GM12878 (cell line): ENCODE measurements around the gene IL19. TPM values are rescaled to one million over a fixed set of nuclear protein-coding genes. Genes with fewer than 3 reads are reported as not detected.

Experiments
- ATAC-seq: fragments of 200-7000 bp; cut with Tn5 transposase; 3 replicates; pipeline ENCODE4 v1.9.1; 2020; ENCODE audit warnings: mild to moderate bottlenecking, moderate library complexity
- BruUV-seq: library from RNA; stranded (reverse); fragments of 400-500 nt; replicated peaks from 2 replicates; lab custom pipeline; 2021; lab: Mats Ljungman, UMichigan
- CTCF ChIA-PET: fragments of 300-600 bp; sonication (Branson Sonifier 250); formaldehyde crosslinking; extraction: SDS; loops from one replicate; lab custom pipeline; 2021; ENCODE audit warnings: inconsistent platforms; lab: Yijun Ruan, JAX
- POLR2A ChIA-PET: fragments of 350-600 bp; formaldehyde crosslinking; extraction: SDS; loops from one replicate; lab custom pipeline; 2021; ENCODE audit warnings: inconsistent platforms; lab: Charles Lee
- RAD21 ChIA-PET: fragments of 300-600 bp; sonication (Branson Sonifier 250); formaldehyde crosslinking; loops from one replicate; lab custom pipeline; 2023; ENCODE audit warnings: antibody characterized with exemption; ENCODE audit not compliant: unreplicated experiment; lab: Charles Lee
- SMC1A ChIA-PET: fragments of 300-600 bp; sonication (Branson Sonifier 250); formaldehyde crosslinking; loops from one replicate; lab custom pipeline; 2023; ENCODE audit not compliant: unreplicated experiment, uncharacterized antibody; lab: Charles Lee
- DNase-seq: peaks from one replicate; pipeline ENCODE4 v3.0.0-alpha.2; 2011; ENCODE audit warnings: low read depth, low spot score
- FAIRE-seq: peaks from 3 replicates; lab custom pipeline; 2011; peaks lifted over from hg19 to GRCh38; lab: Jason Lieb, UNC
- H2AFZ ChIP-seq: 2 replicates; pipeline ENCODE4 v1.6.0; 2011; ENCODE audit warnings: low read depth, low read length, control low read depth; ENCODE audit not compliant: control insufficient read depth
- H3K27ac ChIP-seq: 2 replicates; pipeline ENCODE4 v1.5.1; 2011; ENCODE audit warnings: control low read depth; ENCODE audit not compliant: control insufficient read depth, insufficient read depth
- H3K27me3 ChIP-seq, 2 experiments: replicated peaks in 1 of 2; 2 replicates each; pipeline versions ENCODE4 v1.6.0 to v1.6.1; 2011; ENCODE audit warnings: low read length in 1 of 2; ENCODE audit not compliant: control insufficient read depth in 2 of 2, insufficient read depth in 2 of 2
- H3K36me3 ChIP-seq, 2 experiments: 2 replicates each; pipeline ENCODE4 v1.5.1; 2011; ENCODE audit warnings: low read length in 1 of 2; ENCODE audit not compliant: control insufficient read depth in 2 of 2, insufficient read depth in 2 of 2
- H3K4me1 ChIP-seq: 2 replicates; pipeline ENCODE4 v1.6.1; 2011; ENCODE audit warnings: mild to moderate bottlenecking, low read length, moderate library complexity, mixed read lengths; ENCODE audit not compliant: control insufficient read depth, insufficient read depth
- H3K4me2 ChIP-seq: 2 replicates; pipeline ENCODE4 v1.6.0; 2011; ENCODE audit warnings: control low read depth; ENCODE audit not compliant: control insufficient read depth, insufficient read depth
- H3K4me3 ChIP-seq: fragments of 200-600 bp; sonication (generic); 2 replicates; pipeline ENCODE4 v1.5.1; 2016
- H3K79me2 ChIP-seq: 2 replicates; pipeline ENCODE4 v1.6.0; 2011; ENCODE audit warnings: low read length; ENCODE audit not compliant: control insufficient read depth, insufficient read depth
- H3K9ac ChIP-seq: 2 replicates; pipeline ENCODE4 v1.8.0; 2011; ENCODE audit warnings: low read length, control low read depth, mixed read lengths; ENCODE audit not compliant: control insufficient read depth, insufficient read depth
- H3K9me3 ChIP-seq: replicated peaks from 3 replicates; pipeline ENCODE4 v1.5.1; 2011; ENCODE audit warnings: mild to moderate bottlenecking, low read length; ENCODE audit not compliant: control insufficient read depth, insufficient read depth
- H4K20me1 ChIP-seq: 2 replicates; pipeline ENCODE4 v1.6.0; 2011; ENCODE audit not compliant: control insufficient read depth, insufficient read depth
- CHD2 ChIP-seq: IDR thresholded peaks from 2 replicates; pipeline ENCODE4 v1.6.1; 2011; ENCODE audit warnings: low read depth, low read length, improper control_type of control experiment, borderline replicate concordance
- HCFC1 ChIP-seq: fragments of 150-350 bp; IDR thresholded peaks from 2 replicates; pipeline ENCODE4 v1.6.1; 2014; ENCODE audit warnings: low read length
- KAT2A ChIP-seq: conservative IDR thresholded peaks from 2 replicates; pipeline ENCODE4 v1.6.1; 2011; ENCODE audit warnings: low read depth, low read length; ENCODE audit not compliant: control insufficient read depth
- MTA3 ChIP-seq: IDR thresholded peaks from 2 replicates; pipeline ENCODE4 v1.6.1; 2012; ENCODE audit warnings: low read length, inconsistent platforms, borderline replicate concordance
- PAX5 ChIP-seq: IDR thresholded peaks from 2 replicates; pipeline ENCODE4 v1.6.1; 2011; ENCODE audit warnings: low read depth, low read length, borderline replicate concordance
- POLR2AphosphoS2 ChIP-seq: IDR thresholded peaks from 2 replicates; pipeline ENCODE4 v1.6.1; 2011; ENCODE audit warnings: low read depth, mild to moderate bottlenecking, low read length, improper control_type of control experiment, moderate library complexity
- RBBP5 ChIP-seq: fragments of 200-600 bp; sonication (generic); conservative IDR thresholded peaks from 2 replicates; pipeline ENCODE4 v1.6.1; 2016
- SMARCA5 ChIP-seq: fragments of 450-650 bp; IDR thresholded peaks from 2 replicates; pipeline ENCODE4 v1.6.1; 2017; ENCODE audit warnings: mild to moderate bottlenecking
- ZNF24 ChIP-seq: fragments of 450-650 bp; IDR thresholded peaks from 2 replicates; pipeline ENCODE4 v1.6.1; 2017; ENCODE audit warnings: antibody characterized with exemption, mild to moderate bottlenecking
- ZSCAN29 ChIP-seq: fragments of 450-650 bp; IDR thresholded peaks from 2 replicates; pipeline ENCODE4 v1.6.1; 2017; ENCODE audit warnings: mild to moderate bottlenecking, moderate library complexity
- WGBS: methylation state at CpG from one replicate; pipeline ENCODE4 v1.1.6; 2016; ENCODE audit warnings: low lambda C conversion rate; ENCODE audit not compliant: insufficient replicate concordance, insufficient coverage; ENCODE audit errors: missing lambda C conversion rate; 5-methylcytosine and 5-hydroxymethylcytosine counted together
- in situ Hi-C: fragments of 300-500 bp; cut with MboI; formaldehyde crosslinking; loops from 9 replicates; pipeline ENCODE4 v1.14.3; 2018; ENCODE audit warnings: mixed read lengths
- intact Hi-C: fragments of 100-400 bp; cut with micrococcal nuclease; formaldehyde crosslinking; loops from one replicate; pipeline ENCODE4 v1.14.2; 2022; ENCODE audit not compliant: unreplicated experiment
- polyA plus RNA-seq, 11 experiments: library from polyadenylated mRNA; depleted of rRNA in 4 of 11; unstranded in 6 of 11; stranded (reverse) in 5 of 11; fragments of >200 nt; fragmentation: Nextera tagmentation in 4 of 11; fragmentation: Illumina TruSeq in 1 of 11; extraction: Ambion mirVana in 4 of 11; extraction: Trizol in 1 of 11; gene quantifications; 1 replicate in 1 of 11; 2 replicates in 10 of 11; pipeline versions ENCODE4 v1.2.1 to v1.2.3, GENCODE V29; 2011 to 2016; ENCODE audit warnings: inconsistent platforms in 2 of 11, missing spikeins in 2 of 11, low read depth in 1 of 11
- total RNA-seq, 4 experiments: library from RNA; depleted of rRNA in 3 of 4; stranded (reverse); fragments of >200 nt in 3 of 4; fragmentation: Illumina TruSeq in 1 of 4; extraction: Trizol in 1 of 4; gene quantifications; 2 replicates each; pipeline versions ENCODE4 v1.2.1 to v1.2.3, GENCODE V29; 2013 to 2021
- TF ChIP-seq, protein P1 (sequence below): fragments of 450-650 bp; IDR thresholded peaks from 2 replicates; pipeline ENCODE4 v1.6.1; 2017; ENCODE audit warnings: mild to moderate bottlenecking, moderate library complexity
- TF ChIP-seq, protein P2 (sequence below): fragments of 150-350 bp; IDR thresholded peaks from 2 replicates; pipeline ENCODE4 v1.6.1; 2014; ENCODE audit warnings: mild to moderate bottlenecking, low read depth, low read length
- TF ChIP-seq, protein P3 (sequence below): IDR thresholded peaks from 2 replicates; pipeline ENCODE4 v1.6.1; 2012; ENCODE audit warnings: low read length, inconsistent platforms
- TF ChIP-seq, protein P4 (sequence below): fragments of 450-650 bp; IDR thresholded peaks from 2 replicates; pipeline ENCODE4 v1.6.1; 2017; ENCODE audit warnings: mild to moderate bottlenecking

IL19 gene
- total and polyA plus RNA-seq, 10 of the 15 experiments (the other 5 are each of a cell fraction or from before 2014, with no cell fraction given), result 0.10 to 0.73 (median 0.28) TPM; not detected in 6

- no peaks in the 10 kb centered on the region for H3K36me3 ChIP-seq
- POLR2A ChIA-PET, result interaction anchor here (0.5 to 1.3 kb wide), 6 partner anchors 77 to 643 kb away, joined by 3 to 4 read pairs (median 3); no protein-coding TSS in a partner anchor
- intact Hi-C loops, result no loop called here
- RAD21 ChIA-PET, result interaction anchor here (0.6 to 1.0 kb wide), 2 partner anchors 12 to 864 kb away, joined by 3 read pairs; no protein-coding TSS in a partner anchor
- no peak overlapping the region for H2AFZ ChIP-seq
- no peaks in the 10 kb centered on the region for H3K27me3 ChIP-seq
- BruUV-seq, result no TSS peak
- no peaks in the 10 kb centered on the region for H3K9me3 ChIP-seq
- DNase-seq, result no peak
- CTCF ChIA-PET, result interaction anchor here (1.0 to 2.3 kb wide), 4 partner anchors 19 to 105 kb away, joined by 3 to 13 read pairs (median 4); no protein-coding TSS in a partner anchor
- no peaks in the 10 kb centered on the region for H4K20me1 ChIP-seq
- peak overlapping the region; percentile 19; the same call in 1 of the 2 replicates for H3K4me3 ChIP-seq
- FAIRE-seq, result no peak
- H3K79me2 ChIP-seq, result no peaks in the 10 kb centered on the region
- in situ Hi-C loops, result no loop called here
- H3K9ac ChIP-seq, result no peak overlapping the region
- SMC1A ChIA-PET, result interaction anchor here (0.6 to 1.9 kb wide), 7 partner anchors 9 to 149 kb away, joined by 3 to 5 read pairs (median 3); no protein-coding TSS in a partner anchor
- peak; percentile 65 for ATAC-seq
- peak overlapping the region; percentile 40; the same call in 1 of the 2 replicates for H3K4me2 ChIP-seq
- H3K4me1 ChIP-seq, result peaks cover 47% of the 10 kb centered on the region
- no peak overlapping the region for H3K27ac ChIP-seq
- 23% methylated on average over 4 of the region's 4 CpGs for WGBS
- TF ChIP-seq PAX5 (no peak), ZSCAN29 (no peak), MTA3 (no peak), KAT2A (no peak), ZNF24 (no peak), POLR2AphosphoS2 (no peak), CHD2 (no peak), SMARCA5 (no peak), HCFC1 (no peak), RBBP5 (no peak)
- TF ChIP-seq, protein P1, sequence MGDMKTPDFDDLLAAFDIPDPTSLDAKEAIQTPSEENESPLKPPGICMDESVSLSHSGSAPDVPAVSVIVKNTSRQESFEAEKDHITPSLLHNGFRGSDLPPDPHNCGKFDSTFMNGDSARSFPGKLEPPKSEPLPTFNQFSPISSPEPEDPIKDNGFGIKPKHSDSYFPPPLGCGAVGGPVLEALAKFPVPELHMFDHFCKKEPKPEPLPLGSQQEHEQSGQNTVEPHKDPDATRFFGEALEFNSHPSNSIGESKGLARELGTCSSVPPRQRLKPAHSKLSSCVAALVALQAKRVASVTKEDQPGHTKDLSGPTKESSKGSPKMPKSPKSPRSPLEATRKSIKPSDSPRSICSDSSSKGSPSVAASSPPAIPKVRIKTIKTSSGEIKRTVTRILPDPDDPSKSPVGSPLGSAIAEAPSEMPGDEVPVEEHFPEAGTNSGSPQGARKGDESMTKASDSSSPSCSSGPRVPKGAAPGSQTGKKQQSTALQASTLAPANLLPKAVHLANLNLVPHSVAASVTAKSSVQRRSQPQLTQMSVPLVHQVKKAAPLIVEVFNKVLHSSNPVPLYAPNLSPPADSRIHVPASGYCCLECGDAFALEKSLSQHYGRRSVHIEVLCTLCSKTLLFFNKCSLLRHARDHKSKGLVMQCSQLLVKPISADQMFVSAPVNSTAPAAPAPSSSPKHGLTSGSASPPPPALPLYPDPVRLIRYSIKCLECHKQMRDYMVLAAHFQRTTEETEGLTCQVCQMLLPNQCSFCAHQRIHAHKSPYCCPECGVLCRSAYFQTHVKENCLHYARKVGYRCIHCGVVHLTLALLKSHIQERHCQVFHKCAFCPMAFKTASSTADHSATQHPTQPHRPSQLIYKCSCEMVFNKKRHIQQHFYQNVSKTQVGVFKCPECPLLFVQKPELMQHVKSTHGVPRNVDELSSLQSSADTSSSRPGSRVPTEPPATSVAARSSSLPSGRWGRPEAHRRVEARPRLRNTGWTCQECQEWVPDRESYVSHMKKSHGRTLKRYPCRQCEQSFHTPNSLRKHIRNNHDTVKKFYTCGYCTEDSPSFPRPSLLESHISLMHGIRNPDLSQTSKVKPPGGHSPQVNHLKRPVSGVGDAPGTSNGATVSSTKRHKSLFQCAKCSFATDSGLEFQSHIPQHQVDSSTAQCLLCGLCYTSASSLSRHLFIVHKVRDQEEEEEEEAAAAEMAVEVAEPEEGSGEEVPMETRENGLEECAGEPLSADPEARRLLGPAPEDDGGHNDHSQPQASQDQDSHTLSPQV, result no peak
- TF ChIP-seq, protein P2, sequence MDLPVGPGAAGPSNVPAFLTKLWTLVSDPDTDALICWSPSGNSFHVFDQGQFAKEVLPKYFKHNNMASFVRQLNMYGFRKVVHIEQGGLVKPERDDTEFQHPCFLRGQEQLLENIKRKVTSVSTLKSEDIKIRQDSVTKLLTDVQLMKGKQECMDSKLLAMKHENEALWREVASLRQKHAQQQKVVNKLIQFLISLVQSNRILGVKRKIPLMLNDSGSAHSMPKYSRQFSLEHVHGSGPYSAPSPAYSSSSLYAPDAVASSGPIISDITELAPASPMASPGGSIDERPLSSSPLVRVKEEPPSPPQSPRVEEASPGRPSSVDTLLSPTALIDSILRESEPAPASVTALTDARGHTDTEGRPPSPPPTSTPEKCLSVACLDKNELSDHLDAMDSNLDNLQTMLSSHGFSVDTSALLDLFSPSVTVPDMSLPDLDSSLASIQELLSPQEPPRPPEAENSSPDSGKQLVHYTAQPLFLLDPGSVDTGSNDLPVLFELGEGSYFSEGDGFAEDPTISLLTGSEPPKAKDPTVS, result no peak
- TF ChIP-seq, protein P3, sequence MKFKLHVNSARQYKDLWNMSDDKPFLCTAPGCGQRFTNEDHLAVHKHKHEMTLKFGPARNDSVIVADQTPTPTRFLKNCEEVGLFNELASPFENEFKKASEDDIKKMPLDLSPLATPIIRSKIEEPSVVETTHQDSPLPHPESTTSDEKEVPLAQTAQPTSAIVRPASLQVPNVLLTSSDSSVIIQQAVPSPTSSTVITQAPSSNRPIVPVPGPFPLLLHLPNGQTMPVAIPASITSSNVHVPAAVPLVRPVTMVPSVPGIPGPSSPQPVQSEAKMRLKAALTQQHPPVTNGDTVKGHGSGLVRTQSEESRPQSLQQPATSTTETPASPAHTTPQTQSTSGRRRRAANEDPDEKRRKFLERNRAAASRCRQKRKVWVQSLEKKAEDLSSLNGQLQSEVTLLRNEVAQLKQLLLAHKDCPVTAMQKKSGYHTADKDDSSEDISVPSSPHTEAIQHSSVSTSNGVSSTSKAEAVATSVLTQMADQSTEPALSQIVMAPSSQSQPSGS, result no peak
- TF ChIP-seq, protein P4, sequence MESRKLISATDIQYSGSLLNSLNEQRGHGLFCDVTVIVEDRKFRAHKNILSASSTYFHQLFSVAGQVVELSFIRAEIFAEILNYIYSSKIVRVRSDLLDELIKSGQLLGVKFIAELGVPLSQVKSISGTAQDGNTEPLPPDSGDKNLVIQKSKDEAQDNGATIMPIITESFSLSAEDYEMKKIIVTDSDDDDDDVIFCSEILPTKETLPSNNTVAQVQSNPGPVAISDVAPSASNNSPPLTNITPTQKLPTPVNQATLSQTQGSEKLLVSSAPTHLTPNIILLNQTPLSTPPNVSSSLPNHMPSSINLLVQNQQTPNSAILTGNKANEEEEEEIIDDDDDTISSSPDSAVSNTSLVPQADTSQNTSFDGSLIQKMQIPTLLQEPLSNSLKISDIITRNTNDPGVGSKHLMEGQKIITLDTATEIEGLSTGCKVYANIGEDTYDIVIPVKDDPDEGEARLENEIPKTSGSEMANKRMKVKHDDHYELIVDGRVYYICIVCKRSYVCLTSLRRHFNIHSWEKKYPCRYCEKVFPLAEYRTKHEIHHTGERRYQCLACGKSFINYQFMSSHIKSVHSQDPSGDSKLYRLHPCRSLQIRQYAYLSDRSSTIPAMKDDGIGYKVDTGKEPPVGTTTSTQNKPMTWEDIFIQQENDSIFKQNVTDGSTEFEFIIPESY, result no peak
Observed at GRCh38 chr1:206828765-206829164, 58.2 kb downstream of the IL19 start.
